Vagina (tissue), 2 donors: ENCODE measurements around the gene DHX38.

Experiments used
- CTCF ChIP-seq, 3 experiments: fragments of 450-650 bp in 2 of 3; fragments of 200-600 bp in 1 of 3; sonication (generic) in 1 of 3; IDR thresholded peaks; one replicate each; pipeline ENCODE4 v1.5.1; 2017 to 2019; ENCODE audit warnings: antibody characterized with exemption in 3 of 3, mild to moderate bottlenecking in 2 of 3, moderate library complexity in 2 of 3
- POLR2AphosphoS5 ChIP-seq, 2 donors: sonication (generic); formaldehyde crosslinking; IDR thresholded peaks; one replicate each; pipeline ENCODE4 v1.9.0; 2017; ENCODE audit warnings: antibody characterized with exemption in 2 of 2, mild to moderate bottlenecking in 2 of 2, low read depth in 1 of 2; ENCODE audit not compliant: insufficient read depth in 1 of 2

GRCh38 chr16:72064361-72064894, 29.2 kb upstream of the DHX38 start:
- TF ChIP-seq CTCF (IDR thresholded peaks at IDR 0.05) = no peak
- no peak for TF ChIP-seq POLR2AphosphoS5 (IDR thresholded peaks at IDR 0.05; ENCODE audit: insufficient read depth in 1 of 2, low read depth in 1 of 2)
